ENCODE measurements around the gene RGS9BP. TPM values are rescaled to one million over a fixed set of nuclear protein-coding genes. Genes with fewer than 3 reads are reported as not detected.

RGS9BP gene
- total and polyA plus RNA-seq, 2 of the 13 experiments (the other 11 are each of a cell fraction or from before 2014, with no cell fraction given), result 0.01 TPM; not detected in 1

DNA sequence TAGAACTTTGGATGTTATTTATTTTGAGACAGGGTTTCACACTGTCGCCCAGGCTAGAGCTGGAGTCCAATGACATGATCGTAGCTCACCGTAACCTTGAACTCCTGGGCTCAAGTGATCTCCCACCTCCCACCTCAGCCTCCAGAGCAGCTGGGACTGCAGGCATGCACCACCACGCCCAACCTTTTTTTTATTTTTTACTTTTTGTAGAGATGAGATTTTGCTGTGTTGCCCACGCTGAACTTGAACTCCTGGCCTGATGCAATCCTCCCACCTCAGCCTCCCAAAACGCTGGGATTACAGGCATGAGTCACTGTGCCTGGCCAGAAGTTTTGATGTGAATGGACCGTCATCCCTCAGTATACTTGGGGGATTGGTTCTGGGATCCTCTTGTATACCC is 14.3 kb upstream of the RGS9BP start (continued):
- TF ChIP-seq ZNF607 (CRISPR knock-in tag; IDR thresholded peaks at IDR 0.05; ENCODE audit: borderline replicate concordance) (no peak), MAZ (IDR thresholded peaks at IDR 0.05; ENCODE audit: borderline replicate concordance, low read depth, low read length) (no peak), MAZ (CRISPR knock-in tag; IDR thresholded peaks at IDR 0.05; ENCODE audit: low read depth) (no peak), EP300 (IDR thresholded peaks at IDR 0.05; ENCODE audit: low read depth in 2 of 2, low read length in 2 of 2) (no peak), EP300 (CRISPR knock-in tag; IDR thresholded peaks at IDR 0.05; ENCODE audit: borderline replicate concordance) (no peak), ZBTB20 (CRISPR knock-in tag; IDR thresholded peaks at IDR 0.05; ENCODE audit: borderline replicate concordance, low read depth) (no peak), YEATS4 (CRISPR knock-in tag; IDR thresholded peaks at IDR 0.05; ENCODE audit: borderline replicate concordance) (no peak), ZFP1 (CRISPR knock-in tag; IDR thresholded peaks at IDR 0.05) (no peak), SKI (IDR thresholded peaks at IDR 0.05; ENCODE audit: partially characterized antibody) (peak; percentile 31), CENPT (CRISPR knock-in tag; IDR thresholded peaks at IDR 0.05; ENCODE audit: low read depth) (no peak), ZNF138 (CRISPR knock-in tag; IDR thresholded peaks at IDR 0.05; ENCODE audit: low read depth) (no peak), ZNF20 (CRISPR knock-in tag; IDR thresholded peaks at IDR 0.05) (no peak)
- TF ChIP-seq, protein P1, sequence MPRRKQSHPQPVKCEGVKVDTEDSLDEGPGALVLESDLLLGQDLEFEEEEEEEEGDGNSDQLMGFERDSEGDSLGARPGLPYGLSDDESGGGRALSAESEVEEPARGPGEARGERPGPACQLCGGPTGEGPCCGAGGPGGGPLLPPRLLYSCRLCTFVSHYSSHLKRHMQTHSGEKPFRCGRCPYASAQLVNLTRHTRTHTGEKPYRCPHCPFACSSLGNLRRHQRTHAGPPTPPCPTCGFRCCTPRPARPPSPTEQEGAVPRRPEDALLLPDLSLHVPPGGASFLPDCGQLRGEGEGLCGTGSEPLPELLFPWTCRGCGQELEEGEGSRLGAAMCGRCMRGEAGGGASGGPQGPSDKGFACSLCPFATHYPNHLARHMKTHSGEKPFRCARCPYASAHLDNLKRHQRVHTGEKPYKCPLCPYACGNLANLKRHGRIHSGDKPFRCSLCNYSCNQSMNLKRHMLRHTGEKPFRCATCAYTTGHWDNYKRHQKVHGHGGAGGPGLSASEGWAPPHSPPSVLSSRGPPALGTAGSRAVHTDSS (CRISPR knock-in tag; conservative IDR thresholded peaks at IDR 0.05), result no peak

DNA sequence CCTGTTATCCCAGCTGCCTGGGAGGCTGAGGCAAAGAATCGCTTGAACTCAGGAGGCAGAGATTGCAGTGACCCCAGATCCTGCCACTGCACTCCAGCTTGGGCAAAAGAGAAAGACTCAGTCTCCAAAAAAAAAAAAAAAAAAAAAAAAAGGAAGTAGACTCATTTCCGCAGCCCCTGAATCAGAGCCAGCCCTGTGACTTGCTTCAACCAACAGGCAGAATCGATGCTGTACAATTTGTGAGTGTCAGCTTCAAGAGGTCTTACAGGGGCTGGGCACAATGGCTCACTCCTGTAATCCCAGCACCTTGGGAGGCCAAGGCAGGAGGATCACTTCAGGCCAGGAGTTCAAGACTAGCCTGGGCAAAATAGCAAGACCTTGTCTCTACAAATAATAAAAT is 13.5 kb upstream of the RGS9BP start:
- FAIRE-seq (no peak), DNase-seq (ENCODE audit: low spot score) (no peak), ATAC-seq (no peak)
- WGBS (ENCODE audit: low lambda C conversion rate), result 62% methylated on average over 3 of the region's 3 CpGs
- Histone ChIP-seq H4K20me1 (ENCODE audit: insufficient read depth, low read length) (0 out of 2 replicates have a peak, but pooled peaks cover 13% of the 10 kb centered on the region), H2AFZ (ENCODE audit: low read length) (no peak overlapping the region), H3K9ac (ENCODE audit: insufficient read depth, low read depth, low read length) (no peak overlapping the region), H3K4me2 (ENCODE audit: low read depth, low read length) (no peak overlapping the region), H3K9me3 (ENCODE audit: low read length) (no peaks in the 10 kb centered on the region), H3K36me3 (replicated peaks in 1 of 2; ENCODE audit: control insufficient read depth in 1 of 2, insufficient read depth in 2 of 2, low read length in 2 of 2) (peaks cover 3 to 19% of the 10 kb centered on the region in 2 experiments; a peak in 4 of 5 replicates), H3K27me3 (ENCODE audit: control insufficient read depth in 1 of 2, insufficient read depth in 2 of 2, low read length in 2 of 2) (no peaks in the 10 kb centered on the region), H3K4me3 (replicated peaks in 1 of 3; ENCODE audit: insufficient read depth in 1 of 3, low read depth in 2 of 3, low read length in 3 of 3) (no peak overlapping the region), H3K4me1 (ENCODE audit: insufficient read depth, low read length) (peaks cover 14% of the 10 kb centered on the region), H3K79me2 (ENCODE audit: insufficient read depth, low read length) (peaks cover 17% of the 10 kb centered on the region), H3K27ac (ENCODE audit: extremely low read length, insufficient read depth, low read length) (no peak overlapping the region)
- in situ Hi-C loops (cut with HindIII; ENCODE audit: extremely low pct_ligation_motif_present, low pct_unique_long_range_greater_than_20kb), result no loop called here
- intact Hi-C loops (cut with micrococcal nuclease; ENCODE audit: unreplicated experiment), result no loop called here
- ChIA-PET POLR2A (no interaction called here), CTCF (ENCODE audit: low intra/inter-chr PET ratio, low total read pairs) (no interaction called here)
- no TSS peak for BruUV-seq (replicated peaks)
- TF ChIP-seq WIZ (CRISPR knock-in tag; IDR thresholded peaks at IDR 0.05) (no peak), ZFP36L1 (CRISPR knock-in tag; IDR thresholded peaks at IDR 0.05) (no peak), JUND (CRISPR knock-in tag; IDR thresholded peaks at IDR 0.05) (no peak), ZNF460 (CRISPR knock-in tag; IDR thresholded peaks at IDR 0.05; ENCODE audit: borderline replicate concordance) (no peak), ZNF577 (CRISPR knock-in tag; IDR thresholded peaks at IDR 0.05; ENCODE audit: borderline replicate concordance, low read depth) (no peak), NFKBIZ (CRISPR knock-in tag; IDR thresholded peaks at IDR 0.05) (no peak)
- TF ChIP-seq, protein P2, sequence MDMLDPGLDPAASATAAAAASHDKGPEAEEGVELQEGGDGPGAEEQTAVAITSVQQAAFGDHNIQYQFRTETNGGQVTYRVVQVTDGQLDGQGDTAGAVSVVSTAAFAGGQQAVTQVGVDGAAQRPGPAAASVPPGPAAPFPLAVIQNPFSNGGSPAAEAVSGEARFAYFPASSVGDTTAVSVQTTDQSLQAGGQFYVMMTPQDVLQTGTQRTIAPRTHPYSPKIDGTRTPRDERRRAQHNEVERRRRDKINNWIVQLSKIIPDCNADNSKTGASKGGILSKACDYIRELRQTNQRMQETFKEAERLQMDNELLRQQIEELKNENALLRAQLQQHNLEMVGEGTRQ (IDR thresholded peaks at IDR 0.05; ENCODE audit: low read depth, low read length), result no peak
- TF ChIP-seq, protein P2 (CRISPR knock-in tag; IDR thresholded peaks at IDR 0.05; ENCODE audit: borderline replicate concordance), result no peak

All from HepG2 (cell line).